WERI-Rb-1 (cell line): ENCODE data around the gene ASAP3.

Source experiments
- DNase-seq: peaks from one replicate; pipeline ENCODE4 v3.0.0-alpha.2; 2020
- H3K27ac ChIP-seq: fragments of 250-450 bp; sonication (Bioruptor Pico); 2 replicates; pipeline ENCODE4 v1.5.1; 2020; ENCODE audit warnings: mild to moderate bottlenecking, moderate library complexity
- H3K27me3 ChIP-seq: fragments of 250-450 bp; sonication (Bioruptor Pico); 2 replicates; pipeline ENCODE4 v1.5.1; 2021; ENCODE audit warnings: mild to moderate bottlenecking, low read depth, moderate library complexity; ENCODE audit not compliant: insufficient read depth, severe bottlenecking
- H3K36me3 ChIP-seq: fragments of 250-450 bp; sonication (Bioruptor Pico); 2 replicates; pipeline ENCODE4 v1.5.1; 2020; ENCODE audit warnings: mild to moderate bottlenecking, moderate library complexity
- H3K4me3 ChIP-seq: 2 replicates; pipeline ENCODE4 v1.5.1; 2011; ENCODE audit warnings: low read depth, mild to moderate bottlenecking, control low read depth, low read length
- H3K9me3 ChIP-seq: fragments of 250-450 bp; sonication (Bioruptor Pico); 2 replicates; pipeline ENCODE4 v1.5.1; 2021; ENCODE audit warnings: mild to moderate bottlenecking, moderate library complexity; ENCODE audit not compliant: severe bottlenecking
- CTCF ChIP-seq: IDR thresholded peaks from 2 replicates; pipeline ENCODE4 v1.5.1; 2011; ENCODE audit warnings: low read depth, mild to moderate bottlenecking, control low read depth, inconsistent platforms, low read length

ASAP3 gene

GRCh38 chr1:23396380-23396779, 87.6 kb downstream of the ASAP3 start:
- H3K4me3 ChIP-seq, result no peak overlapping the region
- no peaks in the 10 kb centered on the region for H3K27me3 ChIP-seq
- no peak for TF ChIP-seq CTCF
- DNase-seq, result no peak
- H3K27ac ChIP-seq, result no peak overlapping the region
- H3K36me3 ChIP-seq, result no peaks in the 10 kb centered on the region
- H3K9me3 ChIP-seq, result peaks cover 2% of the 10 kb centered on the region

GRCh38 chr1:23395849-23396248, 88.1 kb downstream of the ASAP3 start:
- Histone ChIP-seq H3K27me3 (no peaks in the 10 kb centered on the region), H3K36me3 (no peaks in the 10 kb centered on the region)

GRCh38 chr1:23395154-23395724, 88.7 kb downstream of the ASAP3 start:
- H3K27me3 ChIP-seq, result no peaks in the 10 kb centered on the region
- TF ChIP-seq CTCF, result no peak
- H3K9me3 ChIP-seq, result peaks cover 2% of the 10 kb centered on the region
- no peak for DNase-seq
- no peak overlapping the region for H3K4me3 ChIP-seq
- H3K36me3 ChIP-seq, result no peaks in the 10 kb centered on the region
- H3K27ac ChIP-seq, result no peak overlapping the region

More at GRCh38 chr1:23395849-23396248, 88.1 kb downstream of the ASAP3 start:
- TF ChIP-seq CTCF, result no peak
- Histone ChIP-seq H3K4me3 (no peak overlapping the region), H3K9me3 (peaks cover 2% of the 10 kb centered on the region), H3K27ac (no peak overlapping the region)
- no peak for DNase-seq

- Histone ChIP-seq H3K4me3 (no peak overlapping the region), H3K36me3 (no peaks in the 10 kb centered on the region), H3K27ac (no peak overlapping the region), H3K9me3 (peaks cover 2% of the 10 kb centered on the region), H3K27me3 (no peaks in the 10 kb centered on the region)
- no peak for TF ChIP-seq CTCF
- no peak for DNase-seq
These were observed 89.3 kb downstream of the ASAP3 start for GRCh38 chr1:23394684-23395083.

- H3K9me3 ChIP-seq, result peaks cover under 1% of the 10 kb centered on the region
- DNase-seq, result no peak
- H3K27ac ChIP-seq, result no peak overlapping the region
- no peak overlapping the region for H3K4me3 ChIP-seq
- TF ChIP-seq CTCF, result no peak
- H3K27me3 ChIP-seq, result no peaks in the 10 kb centered on the region
- no peaks in the 10 kb centered on the region for H3K36me3 ChIP-seq
These were observed 89.8 kb downstream of the ASAP3 start for GRCh38 chr1:23394181-23394580.

GRCh38 chr1:23393706-23394105, 90.3 kb downstream of the ASAP3 start:
- TF ChIP-seq CTCF, result no peak
- Histone ChIP-seq H3K4me3 (no peak overlapping the region), H3K36me3 (no peaks in the 10 kb centered on the region), H3K27ac (no peak overlapping the region), H3K27me3 (no peaks in the 10 kb centered on the region), H3K9me3 (no peaks in the 10 kb centered on the region)
- DNase-seq, result no peak
